Activated CD4-positive, alpha-beta T cell treated with anti-CD3 and anti-CD28 coated beads, Interleukin-2, Interleukin-6, amounts not matched to agents 100 ng/mL and 50 ng/mL, durations not matched to agents 16 hours and 8 hours (primary cell): ENCODE measurements around the gene CRYBB1.

Experiments
- DNase-seq: peaks from one replicate; pipeline ENCODE4 v3.0.0-alpha.2; 2020

The CRYBB1 gene

GRCh38 chr22:26550498-26551033 is 67.3 kb downstream of the CRYBB1 start:
- no peak for DNase-seq

DNA sequence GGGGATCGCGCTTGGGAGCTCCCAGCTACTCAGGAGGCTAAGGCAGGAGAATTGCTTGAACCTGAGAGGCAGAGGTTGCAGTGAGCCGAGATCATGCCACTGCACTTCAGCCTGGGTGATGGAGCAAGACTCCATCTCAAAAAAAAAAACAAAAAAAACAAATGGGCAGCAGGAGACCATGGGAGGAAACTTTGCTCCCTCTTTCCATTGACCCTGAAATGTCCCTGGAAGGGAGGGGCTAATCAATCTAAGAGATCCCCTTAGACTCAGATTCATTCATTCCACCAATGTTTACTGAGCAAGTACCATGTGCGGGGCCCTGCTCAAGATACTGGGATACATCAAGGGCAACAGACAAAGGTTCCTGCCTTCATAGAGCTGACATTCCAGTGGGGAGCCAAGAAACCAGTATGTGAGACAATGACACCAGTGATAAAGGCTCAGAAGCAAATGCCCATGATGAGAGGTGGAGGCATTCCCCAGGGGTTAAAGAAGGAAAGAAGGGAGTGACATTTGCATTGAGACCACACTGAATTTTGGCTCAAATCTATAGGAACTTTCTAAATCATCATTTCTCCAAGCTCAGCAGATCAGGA is 67.8 kb downstream of the CRYBB1 start:
- DNase-seq = no peak
